HG03558 (cell line): ENCODE measurements around the gene KLHL22.
"Not testable (repeated sequence)": the region's sequence is repeated elsewhere in the genome, so short reads cannot be mapped to it uniquely, and the experiment has no call there.

ENCODE experiments used
- ATAC-seq: cut with Tn5 transposase; IDR thresholded peaks from one replicate; pipeline ENCODE4 v1.9.1; 2021; ENCODE audit warnings: moderate number of reproducible peaks; ENCODE audit not compliant: unreplicated experiment; ENCODE audit errors: extremely low read depth

KLHL22 gene

DNA sequence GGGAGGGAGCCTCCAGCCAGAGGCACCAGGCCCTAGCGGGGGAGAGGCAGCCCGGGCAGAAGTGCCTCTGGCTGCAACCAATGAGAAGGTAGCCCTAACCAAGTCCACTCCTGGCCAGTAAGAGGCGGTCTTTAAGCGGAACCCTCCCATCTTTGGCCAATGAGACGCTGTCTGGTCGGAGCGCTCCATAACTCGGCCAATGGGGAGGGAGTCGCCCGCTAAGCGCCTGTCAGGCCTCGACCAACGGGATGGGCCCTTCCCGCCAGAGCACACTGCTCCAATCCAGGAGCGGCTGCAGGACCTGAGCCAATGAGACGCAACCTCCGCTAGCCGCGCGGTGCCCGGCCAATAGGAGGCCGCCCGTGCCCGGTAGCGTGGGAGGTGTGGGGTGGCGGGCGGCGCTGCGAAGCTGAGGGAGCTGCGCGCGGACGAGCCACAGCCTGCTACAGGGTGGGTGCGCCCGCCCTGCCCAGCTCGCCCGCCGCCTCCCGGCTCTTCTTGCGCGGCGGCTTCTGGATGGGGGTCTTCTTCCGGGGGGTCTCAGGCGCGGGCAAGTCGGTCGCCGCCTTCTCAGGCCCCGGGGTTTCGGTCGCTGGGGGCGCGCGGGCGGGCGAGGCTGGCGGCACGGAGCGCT lies 70.5 kb downstream of the KLHL22 start:
- no peak for ATAC-seq

DNA sequence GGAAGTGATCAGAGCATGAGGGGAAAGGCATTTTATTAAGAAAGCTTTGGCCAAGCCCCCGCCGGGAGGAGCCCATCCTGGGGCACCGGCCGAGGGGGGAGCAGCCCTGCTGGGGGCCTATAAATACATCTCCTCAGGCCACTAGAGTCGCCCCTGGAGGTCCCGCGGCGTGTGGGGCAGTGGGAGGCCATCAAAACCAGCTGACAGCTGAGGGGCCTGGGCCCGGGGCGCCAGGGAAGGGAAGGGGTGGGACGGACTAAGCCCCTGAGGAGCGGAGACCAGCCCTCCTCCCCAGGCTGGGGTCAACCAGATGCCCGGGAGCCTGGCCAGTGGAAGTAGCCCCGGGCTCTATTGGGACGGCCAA lies 71.0 kb downstream of the KLHL22 start:
- ATAC-seq: no peak

DNA sequence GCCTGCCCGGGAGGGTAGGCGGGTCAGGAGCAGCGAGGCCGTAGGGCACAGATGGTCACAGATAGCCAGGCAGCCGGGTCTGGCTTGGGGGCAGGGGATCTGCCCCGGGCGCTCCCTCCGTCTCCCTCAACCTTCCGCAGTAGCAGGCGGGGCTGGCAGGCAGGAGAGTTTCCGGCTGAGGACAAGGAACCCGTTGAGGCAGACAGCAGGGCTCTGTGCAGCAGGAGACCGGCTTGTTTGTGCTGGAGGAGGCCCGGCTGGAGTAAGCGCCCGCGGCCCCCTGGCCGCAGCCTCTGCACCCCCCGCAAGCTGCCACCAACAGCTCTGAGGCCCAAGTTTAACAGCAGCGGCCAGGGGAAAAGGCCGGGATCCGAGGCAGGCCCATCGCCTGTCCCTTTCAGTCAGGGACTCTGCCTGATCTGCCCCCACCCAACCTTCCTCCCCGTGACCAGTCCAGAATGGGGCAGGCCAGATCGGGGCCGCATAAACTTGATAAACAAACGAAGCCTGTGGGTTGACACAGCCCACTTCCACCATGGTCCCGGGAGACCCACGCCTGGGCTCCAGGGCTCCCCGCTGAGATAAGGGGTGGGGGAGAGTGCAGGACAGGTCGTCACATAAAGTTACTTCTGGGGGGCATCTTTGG lies 71.6 kb downstream of the KLHL22 start:
- no peak for ATAC-seq

DNA sequence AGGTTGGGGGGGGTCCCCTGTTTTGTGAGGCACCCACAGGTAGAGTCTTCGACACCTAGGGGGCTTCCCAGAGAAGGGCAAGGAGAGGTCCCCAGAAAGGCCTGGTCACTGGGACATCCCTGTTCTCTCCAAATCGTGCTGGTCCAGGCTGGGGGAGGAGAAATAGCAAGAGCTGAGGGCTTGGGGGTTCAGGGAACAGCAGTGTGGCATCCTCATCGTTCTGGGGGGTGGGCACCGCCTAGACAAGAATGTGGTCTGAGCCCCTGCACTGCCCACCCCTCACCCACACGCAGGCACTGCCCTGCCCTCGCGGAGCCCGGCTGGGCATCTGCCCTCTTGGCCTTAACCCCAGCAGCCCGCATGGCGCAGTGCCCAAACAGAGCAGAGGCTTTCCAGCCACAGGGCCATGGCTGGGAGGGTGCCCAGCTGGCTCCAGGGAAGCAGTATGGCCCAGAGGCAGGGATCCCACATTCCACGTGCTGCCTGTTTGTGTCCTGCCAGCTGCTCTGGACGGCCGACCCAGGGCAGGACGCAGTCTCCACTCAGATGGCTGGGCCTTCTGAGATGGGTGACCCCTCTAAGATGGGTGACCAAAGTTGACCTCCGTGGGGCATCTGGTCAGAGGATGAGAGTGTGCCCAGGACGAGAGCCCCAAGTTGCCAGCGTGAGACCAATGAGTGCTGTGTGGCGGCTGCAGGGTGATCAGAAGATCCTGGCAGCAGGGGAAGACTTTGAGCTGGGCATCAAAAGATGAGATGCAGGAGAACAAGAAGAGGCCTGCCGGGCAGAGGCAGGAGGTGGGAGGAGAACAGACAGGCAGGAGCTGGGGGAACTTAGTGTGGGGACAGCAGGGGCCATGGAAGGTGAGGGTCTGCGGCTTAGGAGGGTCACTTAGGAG lies 72.3 kb downstream of the KLHL22 start:
- no peak for ATAC-seq

DNA sequence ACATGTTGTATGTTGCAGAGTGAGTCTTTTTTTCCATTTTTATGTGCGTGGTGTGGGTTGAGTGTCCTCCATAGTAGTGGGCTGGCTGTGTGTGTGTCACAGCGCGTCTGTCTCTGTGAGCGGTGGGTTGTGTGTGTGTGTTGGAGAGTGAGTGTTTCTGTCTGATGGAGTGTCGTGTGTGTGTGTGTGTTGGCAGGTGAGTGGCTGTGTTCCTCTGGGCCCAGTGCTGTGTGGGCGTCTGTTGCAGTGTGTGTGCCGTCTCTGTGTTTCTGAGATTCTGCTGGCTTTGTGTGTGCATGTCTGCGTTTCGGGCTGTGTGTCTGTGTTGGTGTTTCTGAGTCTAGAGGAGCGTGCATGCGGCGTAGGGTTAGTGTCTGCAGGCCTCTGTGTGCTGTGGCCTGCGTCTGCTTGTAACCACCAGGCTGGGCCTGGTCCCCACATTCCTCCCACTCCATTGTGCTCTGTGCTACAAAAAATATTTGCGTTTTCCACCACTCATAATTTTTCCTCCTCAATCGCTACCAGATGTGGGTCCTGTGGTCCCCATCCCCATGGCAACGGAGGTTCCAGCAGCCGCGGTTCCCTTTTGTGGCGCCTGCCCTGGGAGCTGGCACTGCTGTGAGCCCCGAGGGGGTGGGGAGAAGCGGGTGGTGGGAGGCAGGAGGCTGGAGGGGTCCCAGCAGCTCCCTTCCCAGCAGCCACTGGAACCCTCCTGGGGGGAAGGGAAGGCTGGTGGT lies 73.2 kb downstream of the KLHL22 start:
- no peak for ATAC-seq

DNA sequence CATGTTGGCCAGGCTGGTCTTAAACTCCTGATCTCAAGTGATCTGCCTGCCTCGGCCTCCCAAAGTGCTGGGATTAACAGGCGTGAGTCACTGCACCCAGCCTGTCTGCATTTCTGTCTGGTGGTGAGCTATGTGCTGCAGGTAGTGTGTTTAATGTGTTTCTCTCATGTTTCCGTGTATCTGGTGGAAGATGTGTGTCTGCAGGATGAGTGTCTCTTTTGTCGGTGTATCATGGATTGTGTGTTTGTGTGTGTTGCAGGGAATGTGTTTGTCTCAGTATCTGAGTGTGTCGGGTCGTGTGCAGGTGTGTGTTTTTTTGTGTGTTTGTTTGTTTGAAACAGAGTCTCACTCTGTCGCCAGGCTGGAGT lies 74.1 kb downstream of the KLHL22 start:
- ATAC-seq: no peak

DNA sequence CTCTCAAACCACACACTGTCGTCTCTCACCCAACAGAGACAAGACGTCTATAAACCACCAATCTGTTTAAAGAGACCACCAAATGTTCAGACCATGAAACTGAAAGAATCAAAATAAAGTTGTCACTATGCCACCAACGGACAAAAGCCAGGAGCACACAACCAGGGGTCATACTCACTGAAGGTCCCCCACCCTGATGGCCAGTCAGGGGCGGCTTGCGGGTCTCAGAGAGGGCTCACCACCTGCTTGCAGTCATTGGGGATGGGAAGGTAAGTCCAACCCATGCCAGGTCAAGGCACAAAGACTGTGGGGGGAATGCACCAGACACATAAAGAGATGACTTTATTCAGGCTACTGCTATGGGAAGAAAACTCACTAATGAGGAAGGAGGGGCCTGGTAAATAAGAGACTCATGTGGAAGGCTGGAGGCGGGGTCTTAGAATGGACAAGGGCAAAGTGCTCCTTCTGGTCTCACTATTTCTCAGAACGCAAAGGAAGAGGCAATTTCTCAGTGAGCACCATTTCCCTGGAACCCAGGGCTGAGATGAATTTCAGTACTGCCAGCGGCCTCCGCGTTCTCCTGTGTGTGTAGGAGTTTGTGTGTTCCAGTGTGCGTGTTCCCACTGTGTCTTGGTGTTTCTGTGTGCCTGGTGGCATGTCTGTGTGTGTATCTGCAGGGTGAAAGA lies 75.3 kb downstream of the KLHL22 start:
- ATAC-seq: no peak

DNA sequence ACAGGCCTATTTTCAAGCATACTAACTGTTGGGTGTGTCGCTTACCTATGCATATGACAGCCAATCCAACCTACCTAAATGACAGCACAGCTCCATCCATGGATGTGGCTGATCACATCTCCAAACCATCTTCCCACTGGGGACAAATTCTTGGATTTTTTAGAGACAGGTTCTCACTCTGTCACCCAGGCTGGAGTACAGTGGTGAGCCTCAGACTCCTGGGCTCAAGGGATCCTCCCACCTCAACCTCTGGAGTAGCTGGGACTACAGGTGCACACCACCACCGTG lies 76.0 kb downstream of the KLHL22 start:
- ATAC-seq: no peak

DNA sequence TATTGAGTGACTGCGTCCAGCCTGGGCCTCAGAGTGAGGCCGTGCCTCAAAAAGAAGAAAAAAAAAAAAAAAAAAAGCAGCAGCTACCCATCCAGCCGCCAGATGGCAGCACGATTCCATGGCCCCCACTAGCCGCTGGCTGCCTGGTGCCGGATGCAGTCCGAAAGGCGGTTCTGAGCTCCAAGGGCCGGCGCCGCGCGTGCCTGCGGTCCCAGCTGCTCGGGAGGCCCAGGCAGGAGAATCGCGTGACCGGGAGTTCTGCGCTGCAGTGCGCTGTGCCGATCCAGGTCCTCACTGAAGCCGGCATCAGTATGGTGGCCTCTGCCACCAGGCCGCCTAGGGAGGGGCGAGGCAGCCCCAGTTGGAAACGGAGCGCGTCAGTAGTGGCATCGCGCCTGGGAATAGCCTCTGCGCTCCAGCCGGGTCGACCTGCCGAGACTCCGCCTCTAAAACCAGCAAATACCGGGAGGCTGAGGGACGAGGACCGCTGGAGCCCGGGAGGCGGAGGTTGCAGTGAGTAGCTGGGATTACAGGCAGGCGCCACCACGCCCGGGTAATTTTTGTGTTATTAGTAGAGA lies 77.3 kb downstream of the KLHL22 start:
- ATAC-seq: no peak

DNA sequence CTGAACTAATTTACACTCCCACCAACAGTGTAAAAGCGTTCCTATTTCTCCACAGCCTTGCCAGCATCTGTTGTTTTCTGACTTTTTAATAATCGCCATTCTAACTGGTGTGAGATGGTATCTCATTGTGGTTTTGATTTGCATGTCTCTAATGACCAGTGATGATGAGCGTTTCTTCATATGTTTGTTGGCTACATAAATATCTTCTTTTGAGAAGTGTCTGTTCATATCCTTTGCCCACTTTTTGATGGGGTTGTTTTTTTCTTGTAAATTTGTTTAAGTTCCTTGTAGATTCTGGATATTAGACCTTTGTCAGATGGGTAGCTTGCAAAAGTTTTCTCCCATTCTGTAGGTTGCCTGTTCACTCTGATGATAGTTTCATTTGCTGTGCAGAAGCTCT lies 79.9 kb downstream of the KLHL22 start:
- ATAC-seq: not testable (repeated sequence)

DNA sequence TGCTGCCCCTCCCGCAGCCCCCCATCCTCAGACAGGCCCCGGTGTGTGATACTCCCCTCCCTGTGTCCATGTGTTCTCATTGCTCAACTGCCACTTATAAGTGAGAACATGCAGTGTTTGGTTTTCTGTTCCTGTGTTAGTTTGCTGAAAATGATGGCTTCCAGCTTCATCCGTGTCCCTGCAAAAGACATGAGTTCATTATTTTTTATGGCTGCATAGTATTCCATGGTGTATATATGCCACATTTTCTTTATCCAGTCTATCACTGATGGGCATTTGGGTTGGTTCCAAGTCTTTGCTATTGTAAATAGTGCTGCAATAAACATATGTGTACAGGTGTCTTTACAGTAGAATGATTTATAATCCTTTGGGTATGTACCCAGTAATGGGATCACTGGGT lies 80.4 kb downstream of the KLHL22 start:
- ATAC-seq: not testable (repeated sequence)

DNA sequence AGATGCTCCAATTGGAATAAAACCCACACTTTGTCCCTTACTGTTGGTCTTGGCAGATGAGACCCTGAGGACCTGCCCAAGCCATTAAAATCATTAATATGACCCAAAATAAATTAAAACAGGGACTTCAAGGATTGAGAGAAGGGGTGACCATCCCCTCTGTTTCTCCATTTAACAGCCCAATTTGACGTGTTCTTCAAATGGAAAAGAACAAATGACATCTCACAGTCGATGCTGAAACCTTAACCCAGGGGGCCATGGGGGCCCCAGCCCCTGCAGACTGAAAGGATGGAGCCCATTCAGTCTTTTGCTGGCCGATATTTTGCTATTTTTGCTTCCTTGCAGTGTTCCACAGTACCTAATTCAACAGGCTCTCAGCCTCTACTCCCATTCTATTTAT lies 81.1 kb downstream of the KLHL22 start:
- no peak for ATAC-seq

DNA sequence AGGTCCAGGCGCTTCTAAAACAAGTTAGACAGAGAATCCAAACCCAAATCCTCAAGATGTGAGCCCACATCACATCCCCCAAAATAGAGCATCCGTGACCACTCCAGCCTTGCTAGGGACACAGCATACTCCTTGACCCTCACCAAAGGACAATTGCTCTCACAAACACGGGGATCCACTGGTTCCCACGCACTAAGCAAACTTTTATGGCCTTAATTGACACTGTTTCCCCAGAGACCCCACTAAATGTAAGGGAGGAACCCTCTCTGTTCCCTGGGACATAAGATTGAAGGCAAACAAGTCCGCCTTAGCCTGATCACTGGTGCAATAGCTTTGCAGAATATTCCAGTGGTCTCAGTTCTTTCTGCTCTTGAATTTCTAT lies 81.5 kb downstream of the KLHL22 start:
- no peak for ATAC-seq

DNA sequence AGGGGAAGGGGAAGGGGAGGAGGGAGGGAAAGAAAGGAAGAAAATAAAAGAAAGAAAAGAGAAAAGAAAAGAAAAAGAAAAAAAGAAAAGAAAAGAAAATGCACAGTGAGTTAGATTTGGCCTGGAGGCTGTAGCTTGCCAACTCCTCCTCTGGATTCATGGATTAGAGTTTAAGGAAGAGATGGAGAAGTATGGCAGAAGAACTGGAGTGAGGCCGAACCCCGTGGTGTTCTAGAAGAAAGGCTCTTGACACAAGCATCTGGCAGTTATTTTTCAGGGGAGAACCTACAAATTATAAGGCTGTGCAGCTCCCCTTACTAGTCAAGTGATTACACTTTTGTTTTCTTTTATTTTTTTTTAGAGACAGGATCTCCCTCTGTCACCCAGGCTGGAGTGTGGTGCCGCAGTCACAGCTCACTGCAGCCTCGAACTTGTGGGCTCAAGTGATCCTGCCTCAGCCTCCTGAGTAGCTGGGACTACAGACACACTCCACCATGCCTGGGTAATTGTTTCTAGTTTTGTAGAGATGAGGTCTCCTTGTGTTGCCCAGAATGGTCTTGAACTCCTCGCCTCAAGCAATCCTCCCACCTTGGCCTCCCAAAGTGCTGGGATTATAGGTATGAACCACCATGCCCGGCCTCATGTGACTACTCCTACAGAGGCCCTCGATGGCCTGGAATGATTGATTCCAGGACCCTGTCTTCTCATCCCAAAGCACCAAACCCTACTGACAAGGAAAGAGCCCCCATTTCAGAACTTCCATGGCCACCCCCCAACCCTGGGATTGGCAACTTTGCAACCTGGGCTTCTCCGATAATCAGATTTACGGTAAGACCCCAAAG lies 82.2 kb downstream of the KLHL22 start:
- ATAC-seq: no peak

DNA sequence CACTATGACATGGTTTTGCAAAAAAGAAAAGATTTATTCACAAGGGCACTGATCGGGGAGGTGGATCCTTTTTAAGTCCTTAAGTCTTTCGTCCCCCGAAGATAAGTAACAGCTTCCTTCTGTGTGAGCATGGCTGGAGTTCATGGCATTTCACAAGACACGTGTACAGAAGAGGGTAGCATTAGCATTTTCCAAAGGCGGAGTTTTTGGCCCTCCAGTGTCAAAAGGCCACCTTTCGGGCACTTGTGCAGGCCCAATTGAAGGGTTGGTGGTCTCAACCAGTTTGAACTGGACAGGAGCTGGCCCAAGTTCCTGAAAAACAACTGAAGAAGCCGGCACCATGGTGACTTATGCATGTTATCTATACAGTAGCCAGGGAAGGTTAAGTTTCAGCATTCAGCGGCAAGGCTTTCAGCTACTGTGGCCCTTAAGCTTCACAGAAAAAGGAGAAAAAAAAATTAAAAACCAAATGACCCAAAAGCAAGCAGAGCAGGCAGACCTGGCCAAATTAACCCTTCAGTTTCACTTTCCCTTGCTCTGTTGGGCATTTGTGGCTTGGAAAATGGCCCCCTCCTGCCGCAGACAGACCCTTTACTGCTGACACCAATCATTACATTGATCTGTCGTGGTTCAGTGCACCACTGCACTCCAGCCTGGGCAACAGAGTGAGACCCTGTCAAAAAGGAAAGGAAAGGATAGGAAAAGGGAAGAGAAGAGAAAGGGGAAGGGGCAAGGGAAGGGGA lies 83.0 kb downstream of the KLHL22 start:
- ATAC-seq: no peak

DNA sequence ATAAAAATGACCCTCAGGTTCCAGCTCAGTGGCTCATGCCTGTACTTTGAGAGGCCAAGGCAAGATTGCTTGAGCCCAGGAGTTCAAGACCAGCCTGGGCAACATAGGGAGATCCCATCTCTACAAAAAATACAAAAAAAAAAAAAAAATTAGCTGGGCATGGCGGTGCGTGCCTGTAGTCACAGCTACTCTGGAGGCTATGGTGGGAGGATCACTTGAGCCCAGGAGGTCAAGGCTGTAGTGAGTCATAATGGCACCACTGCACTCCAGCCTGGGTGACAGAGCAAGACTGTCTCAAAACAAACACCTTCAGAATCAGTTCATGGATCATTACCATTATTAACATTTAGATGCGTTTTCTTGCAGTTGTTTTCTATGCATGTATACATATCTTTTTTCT lies 86.2 kb downstream of the KLHL22 start:
- ATAC-seq: not testable (repeated sequence)

DNA sequence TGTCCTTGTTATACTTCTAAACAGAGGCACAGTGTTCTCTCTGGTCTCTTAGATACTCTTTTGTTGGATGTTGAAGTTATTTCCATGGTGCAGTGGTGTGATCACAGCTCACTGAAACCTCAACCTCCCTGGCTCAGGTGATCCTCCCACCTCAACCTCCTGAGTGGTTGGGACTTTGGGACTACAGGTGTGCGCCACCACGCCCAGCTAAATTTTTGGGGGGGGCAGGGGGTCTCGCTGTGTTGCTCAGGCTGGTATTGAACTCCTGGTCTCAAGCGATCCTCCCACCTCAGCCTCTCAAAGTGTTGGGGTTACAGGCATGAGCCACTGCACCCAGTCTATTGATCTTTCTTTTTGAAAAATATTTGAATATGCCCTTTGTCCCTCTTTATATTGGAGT lies 86.7 kb downstream of the KLHL22 start:
- no peak for ATAC-seq

DNA sequence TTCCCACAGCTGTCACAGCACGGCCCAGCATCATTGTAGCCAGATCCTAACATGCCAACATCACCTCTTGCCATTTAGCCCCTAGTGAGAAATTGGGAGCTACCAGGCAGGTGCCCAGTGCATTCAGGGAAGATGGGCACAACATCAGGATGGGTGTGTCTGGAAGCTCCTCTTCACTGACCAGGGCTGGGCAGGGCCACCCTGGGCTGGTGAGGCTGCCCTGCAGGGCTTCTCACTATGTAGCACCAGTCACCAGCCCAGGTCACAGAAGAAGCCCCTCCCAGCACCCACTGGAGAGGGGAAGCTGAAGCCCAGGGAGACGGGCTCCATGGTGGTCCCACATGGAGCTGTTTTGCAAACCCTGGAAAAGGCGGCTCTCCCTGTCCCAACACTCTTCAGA lies 87.8 kb downstream of the KLHL22 start:
- no peak for ATAC-seq
